Thyroid gland (tissue), 4 donors: ENCODE data around the gene SLC22A12.

Source experiments
- CTCF ChIP-seq, 6 experiments: fragments of 200-600 bp in 3 of 6; fragments of 450-650 bp in 3 of 6; sonication (generic) in 3 of 6; IDR thresholded peaks; one replicate each; pipeline ENCODE4 v1.5.1; 2016 to 2019; ENCODE audit warnings: antibody characterized with exemption in 6 of 6, mild to moderate bottlenecking in 2 of 6, inconsistent platforms in 1 of 6, moderate library complexity in 1 of 6
- POLR2A ChIP-seq, 2 donors: fragments of 450-650 bp; IDR thresholded peaks; one replicate each; pipeline ENCODE4 v1.6.1; 2017; ENCODE audit warnings: antibody characterized with exemption in 2 of 2, mild to moderate bottlenecking in 2 of 2, moderate library complexity in 1 of 2

- TF ChIP-seq CTCF (IDR thresholded peaks at IDR 0.05) = no peak
- no peak for TF ChIP-seq POLR2A (IDR thresholded peaks at IDR 0.05)
Observed at GRCh38 chr11:64605656-64606585, 14.9 kb downstream of the SLC22A12 start.
